SK-N-SH (cell line): ENCODE data around the gene HTT.

Source experiments
- EP300 ChIP-seq, 2 experiments: IDR thresholded peaks; 2 replicates each; pipeline versions ENCODE4 v1.4.0 to v1.6.1; 2012; ENCODE audit warnings: borderline replicate concordance in 1 of 2, low read depth in 1 of 2, low read length in 1 of 2
- EZH2phosphoT487 ChIP-seq: fragments of 200-600 bp; sonication (generic); IDR thresholded peaks from 2 replicates; pipeline ENCODE4 v1.6.1; 2017; ENCODE audit warnings: low read depth, mixed run types, mild to moderate bottlenecking, antibody characterized with exemption, moderate library complexity, borderline replicate concordance
- FOXJ3 ChIP-seq: sonication (generic); formaldehyde crosslinking; IDR thresholded peaks from 2 replicates; pipeline ENCODE4 v1.5.1; 2020; ENCODE audit warnings: mild to moderate bottlenecking, missing genetic modification reagents
- GATA2 ChIP-seq: sonication (generic); formaldehyde crosslinking; IDR thresholded peaks from 2 replicates; pipeline ENCODE4 v1.5.0; 2020; ENCODE audit warnings: mild to moderate bottlenecking, missing genetic modification reagents
- JUND ChIP-seq: IDR thresholded peaks from 2 replicates; pipeline ENCODE4 v1.4.0; 2012
- NFIC ChIP-seq: IDR thresholded peaks from 2 replicates; pipeline ENCODE4 v1.4.0; 2012; ENCODE audit warnings: borderline replicate concordance
- NRF1 ChIP-seq: IDR thresholded peaks from 2 replicates; pipeline ENCODE4 v1.6.1; 2012; ENCODE audit warnings: low read depth, mild to moderate bottlenecking, low read length
- POLR2AphosphoS5 ChIP-seq: IDR thresholded peaks from 2 replicates; pipeline ENCODE4 v1.6.1; 2012; ENCODE audit warnings: low read depth, low read length
- SIN3A ChIP-seq: IDR thresholded peaks from 2 replicates; pipeline ENCODE4 v1.6.1; 2012; ENCODE audit warnings: low read depth, mild to moderate bottlenecking, low read length, moderate library complexity, borderline replicate concordance
- SMC3 ChIP-seq: IDR thresholded peaks from 2 replicates; pipeline ENCODE4 v1.6.1; 2012; ENCODE audit warnings: low read depth, low read length, improper control_type of control experiment
- TAF1 ChIP-seq: IDR thresholded peaks from 2 replicates; pipeline ENCODE4 v1.6.1; 2012; ENCODE audit warnings: low read depth, mild to moderate bottlenecking, low read length, moderate library complexity, borderline replicate concordance
- TF ChIP-seq, protein P1 (sequence below): fragments of 200-600 bp; sonication (generic); IDR thresholded peaks from 2 replicates; pipeline ENCODE4 v1.6.1; 2017; ENCODE audit warnings: antibody characterized with exemption, mild to moderate bottlenecking, moderate library complexity
- TF ChIP-seq, protein P2 (sequence below): IDR thresholded peaks from 2 replicates; pipeline ENCODE4 v1.6.1; 2012; ENCODE audit warnings: mild to moderate bottlenecking, low read depth, low read length, moderate library complexity
- TF ChIP-seq, protein P3 (sequence below): fragments of 150-350 bp; IDR thresholded peaks from 2 replicates; pipeline ENCODE4 v1.6.1; 2017; ENCODE audit warnings: antibody characterized with exemption, low read length, low read depth, borderline replicate concordance

DNA sequence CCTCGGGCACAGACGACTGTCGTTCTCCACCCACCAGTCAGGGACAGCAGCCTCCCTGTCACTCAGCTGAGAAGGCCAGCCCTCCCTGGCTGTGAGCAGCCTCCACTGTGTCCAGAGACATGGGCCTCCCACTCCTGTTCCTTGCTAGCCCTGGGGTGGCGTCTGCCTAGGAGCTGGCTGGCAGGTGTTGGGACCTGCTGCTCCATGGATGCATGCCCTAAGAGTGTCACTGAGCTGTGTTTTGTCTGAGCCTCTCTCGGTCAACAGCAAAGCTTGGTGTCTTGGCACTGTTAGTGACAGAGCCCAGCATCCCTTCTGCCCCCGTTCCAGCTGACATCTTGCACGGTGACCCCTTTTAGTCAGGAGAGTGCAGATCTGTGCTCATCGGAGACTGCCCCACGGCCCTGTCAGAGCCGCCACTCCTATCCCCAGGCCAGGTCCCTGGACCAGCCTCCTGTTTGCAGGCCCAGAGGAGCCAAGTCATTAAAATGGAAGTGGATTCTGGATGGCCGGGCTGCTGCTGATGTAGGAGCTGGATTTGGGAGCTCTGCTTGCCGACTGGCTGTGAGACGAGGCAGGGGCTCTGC is 166.5 kb downstream of the HTT start:
- no peak for TF ChIP-seq JUND
- TF ChIP-seq, protein P1, sequence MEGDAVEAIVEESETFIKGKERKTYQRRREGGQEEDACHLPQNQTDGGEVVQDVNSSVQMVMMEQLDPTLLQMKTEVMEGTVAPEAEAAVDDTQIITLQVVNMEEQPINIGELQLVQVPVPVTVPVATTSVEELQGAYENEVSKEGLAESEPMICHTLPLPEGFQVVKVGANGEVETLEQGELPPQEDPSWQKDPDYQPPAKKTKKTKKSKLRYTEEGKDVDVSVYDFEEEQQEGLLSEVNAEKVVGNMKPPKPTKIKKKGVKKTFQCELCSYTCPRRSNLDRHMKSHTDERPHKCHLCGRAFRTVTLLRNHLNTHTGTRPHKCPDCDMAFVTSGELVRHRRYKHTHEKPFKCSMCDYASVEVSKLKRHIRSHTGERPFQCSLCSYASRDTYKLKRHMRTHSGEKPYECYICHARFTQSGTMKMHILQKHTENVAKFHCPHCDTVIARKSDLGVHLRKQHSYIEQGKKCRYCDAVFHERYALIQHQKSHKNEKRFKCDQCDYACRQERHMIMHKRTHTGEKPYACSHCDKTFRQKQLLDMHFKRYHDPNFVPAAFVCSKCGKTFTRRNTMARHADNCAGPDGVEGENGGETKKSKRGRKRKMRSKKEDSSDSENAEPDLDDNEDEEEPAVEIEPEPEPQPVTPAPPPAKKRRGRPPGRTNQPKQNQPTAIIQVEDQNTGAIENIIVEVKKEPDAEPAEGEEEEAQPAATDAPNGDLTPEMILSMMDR = no peak
- TF ChIP-seq SMC3 = no peak
- TF ChIP-seq, protein P2, sequence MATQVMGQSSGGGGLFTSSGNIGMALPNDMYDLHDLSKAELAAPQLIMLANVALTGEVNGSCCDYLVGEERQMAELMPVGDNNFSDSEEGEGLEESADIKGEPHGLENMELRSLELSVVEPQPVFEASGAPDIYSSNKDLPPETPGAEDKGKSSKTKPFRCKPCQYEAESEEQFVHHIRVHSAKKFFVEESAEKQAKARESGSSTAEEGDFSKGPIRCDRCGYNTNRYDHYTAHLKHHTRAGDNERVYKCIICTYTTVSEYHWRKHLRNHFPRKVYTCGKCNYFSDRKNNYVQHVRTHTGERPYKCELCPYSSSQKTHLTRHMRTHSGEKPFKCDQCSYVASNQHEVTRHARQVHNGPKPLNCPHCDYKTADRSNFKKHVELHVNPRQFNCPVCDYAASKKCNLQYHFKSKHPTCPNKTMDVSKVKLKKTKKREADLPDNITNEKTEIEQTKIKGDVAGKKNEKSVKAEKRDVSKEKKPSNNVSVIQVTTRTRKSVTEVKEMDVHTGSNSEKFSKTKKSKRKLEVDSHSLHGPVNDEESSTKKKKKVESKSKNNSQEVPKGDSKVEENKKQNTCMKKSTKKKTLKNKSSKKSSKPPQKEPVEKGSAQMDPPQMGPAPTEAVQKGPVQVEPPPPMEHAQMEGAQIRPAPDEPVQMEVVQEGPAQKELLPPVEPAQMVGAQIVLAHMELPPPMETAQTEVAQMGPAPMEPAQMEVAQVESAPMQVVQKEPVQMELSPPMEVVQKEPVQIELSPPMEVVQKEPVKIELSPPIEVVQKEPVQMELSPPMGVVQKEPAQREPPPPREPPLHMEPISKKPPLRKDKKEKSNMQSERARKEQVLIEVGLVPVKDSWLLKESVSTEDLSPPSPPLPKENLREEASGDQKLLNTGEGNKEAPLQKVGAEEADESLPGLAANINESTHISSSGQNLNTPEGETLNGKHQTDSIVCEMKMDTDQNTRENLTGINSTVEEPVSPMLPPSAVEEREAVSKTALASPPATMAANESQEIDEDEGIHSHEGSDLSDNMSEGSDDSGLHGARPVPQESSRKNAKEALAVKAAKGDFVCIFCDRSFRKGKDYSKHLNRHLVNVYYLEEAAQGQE = no peak
- TF ChIP-seq EP300 (IDR thresholded peaks at IDR 0.05; ENCODE audit: borderline replicate concordance in 1 of 2, low read depth in 1 of 2, low read length in 1 of 2) = no peak
- TF ChIP-seq NFIC = no peak
- TF ChIP-seq FOXJ3 = no peak
- TF ChIP-seq GATA2 = no peak
- TF ChIP-seq TAF1 = no peak
- TF ChIP-seq, protein P3, sequence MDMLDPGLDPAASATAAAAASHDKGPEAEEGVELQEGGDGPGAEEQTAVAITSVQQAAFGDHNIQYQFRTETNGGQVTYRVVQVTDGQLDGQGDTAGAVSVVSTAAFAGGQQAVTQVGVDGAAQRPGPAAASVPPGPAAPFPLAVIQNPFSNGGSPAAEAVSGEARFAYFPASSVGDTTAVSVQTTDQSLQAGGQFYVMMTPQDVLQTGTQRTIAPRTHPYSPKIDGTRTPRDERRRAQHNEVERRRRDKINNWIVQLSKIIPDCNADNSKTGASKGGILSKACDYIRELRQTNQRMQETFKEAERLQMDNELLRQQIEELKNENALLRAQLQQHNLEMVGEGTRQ = no peak
- TF ChIP-seq NRF1 = no peak
- TF ChIP-seq POLR2AphosphoS5 = no peak
- TF ChIP-seq EZH2phosphoT487 = no peak
- no peak for TF ChIP-seq SIN3A
